GM21786 (cell line): ENCODE measurements around the gene TBR1.

Source experiments
- ATAC-seq: cut with Tn5 transposase; IDR thresholded peaks from one replicate; pipeline ENCODE4 v1.9.1; 2021; ENCODE audit not compliant: unreplicated experiment

The TBR1 gene

GRCh38 chr2:161414042-161415033 is 1.8 kb upstream of the TBR1 start:
- peak; percentile 31 for ATAC-seq

DNA sequence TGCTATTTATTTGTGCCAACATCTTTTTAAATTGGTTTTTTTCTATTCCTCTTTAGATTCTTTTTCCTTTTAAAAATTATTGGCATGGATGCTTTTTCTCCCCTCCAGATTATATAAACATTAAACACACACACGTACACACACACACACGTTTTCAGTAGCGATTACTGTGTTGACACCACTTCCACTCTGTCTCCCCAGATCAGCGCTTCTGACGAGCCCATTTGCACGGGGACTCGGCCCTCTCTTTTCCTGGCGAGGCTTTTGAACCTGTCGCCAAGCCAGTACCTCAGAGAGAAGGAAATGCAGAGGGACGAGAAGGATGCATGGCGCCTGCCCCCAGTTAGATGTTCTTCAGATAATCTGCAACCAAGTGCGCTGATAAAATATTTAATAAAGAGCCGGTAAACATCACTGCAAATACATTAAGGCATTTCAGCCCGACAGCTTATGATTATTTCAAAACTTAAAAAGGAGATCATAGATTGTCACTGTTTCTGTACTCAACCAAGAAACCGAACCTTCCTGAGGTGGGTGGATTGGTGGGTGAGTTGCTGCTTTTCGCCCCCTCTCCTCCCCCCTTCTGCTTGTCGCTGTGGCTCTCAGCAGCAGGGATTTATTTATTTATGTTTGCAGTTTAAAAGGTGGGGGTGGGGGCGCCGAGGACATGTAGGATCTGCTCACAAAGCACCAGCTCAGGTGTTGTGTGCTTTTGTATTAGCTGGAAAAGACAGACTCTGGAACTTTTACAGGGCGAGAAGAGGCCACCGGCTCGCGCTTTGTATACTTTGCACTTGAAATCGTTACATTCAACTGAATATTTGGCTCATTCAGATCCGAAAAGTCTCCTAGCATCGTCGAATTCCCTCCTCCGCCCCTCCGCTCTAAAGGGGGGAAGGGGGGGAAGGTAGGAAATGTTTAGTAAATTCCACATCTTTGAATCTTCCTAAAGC is 787 bp upstream of the TBR1 start:
- peak; percentile 30 for ATAC-seq

DNA sequence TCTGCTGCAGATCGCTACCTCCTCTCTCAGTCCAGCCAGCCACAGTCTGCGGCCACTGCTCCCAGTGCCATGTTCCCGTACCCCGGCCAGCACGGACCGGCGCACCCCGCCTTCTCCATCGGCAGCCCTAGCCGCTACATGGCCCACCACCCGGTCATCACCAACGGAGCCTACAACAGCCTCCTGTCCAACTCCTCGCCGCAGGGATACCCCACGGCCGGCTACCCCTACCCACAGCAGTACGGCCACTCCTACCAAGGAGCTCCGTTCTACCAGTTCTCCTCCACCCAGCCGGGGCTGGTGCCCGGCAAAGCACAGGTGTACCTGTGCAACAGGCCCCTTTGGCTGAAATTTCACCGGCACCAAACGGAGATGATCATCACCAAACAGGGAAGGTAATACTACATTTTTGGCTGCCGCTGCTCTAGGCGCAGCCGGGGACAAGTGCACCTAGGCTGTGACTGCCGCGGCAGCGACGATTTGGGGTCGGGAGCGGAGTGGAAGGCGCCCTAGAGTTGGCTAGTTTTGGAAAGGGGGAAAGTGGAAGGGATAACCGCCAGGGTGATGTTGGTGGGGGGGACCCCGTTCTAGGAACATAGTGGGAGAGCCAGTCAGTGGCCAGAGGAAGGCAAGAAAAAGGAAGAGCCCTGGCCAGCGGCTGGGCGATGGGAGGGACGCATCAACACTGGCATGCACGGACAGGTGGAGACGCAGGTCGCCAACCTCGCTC is 776 bp downstream of the TBR1 start:
- ATAC-seq, result no peak

DNA sequence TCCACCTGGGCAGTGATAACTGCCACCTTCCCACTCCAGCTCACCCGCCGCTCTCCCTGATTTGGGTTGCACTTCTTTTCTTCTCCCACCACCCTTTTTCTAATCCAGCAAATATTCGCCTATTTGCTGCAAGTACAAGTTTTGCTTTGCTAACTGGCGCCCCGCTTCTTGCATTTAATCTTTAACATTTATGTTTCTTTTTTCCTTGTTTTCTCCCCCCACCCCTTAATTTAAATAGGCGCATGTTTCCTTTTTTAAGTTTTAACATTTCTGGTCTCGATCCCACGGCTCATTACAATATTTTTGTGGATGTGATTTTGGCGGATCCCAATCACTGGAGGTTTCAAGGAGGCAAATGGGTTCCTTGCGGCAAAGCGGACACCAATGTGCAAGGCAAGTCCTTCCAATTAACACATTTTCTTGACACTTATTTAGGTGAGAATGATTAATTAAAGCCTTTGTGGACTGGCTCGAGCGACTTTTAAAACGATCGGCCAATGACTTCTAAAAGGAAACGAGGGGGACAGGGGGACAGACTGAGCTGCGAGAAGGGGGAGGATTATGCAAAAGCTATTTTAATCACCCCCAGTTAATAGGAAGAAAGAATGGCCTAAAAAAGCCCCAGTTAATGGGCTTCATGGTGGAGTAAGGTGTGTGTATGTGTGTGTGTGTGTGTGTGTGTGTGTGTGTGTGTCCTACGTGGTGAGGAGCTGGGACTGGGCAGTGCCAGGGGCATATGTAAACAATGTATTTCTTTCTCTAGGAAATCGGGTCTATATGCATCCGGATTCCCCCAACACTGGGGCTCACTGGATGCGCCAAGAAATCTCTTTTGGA is 1.6 kb downstream of the TBR1 start:
- ATAC-seq, result no peak

DNA sequence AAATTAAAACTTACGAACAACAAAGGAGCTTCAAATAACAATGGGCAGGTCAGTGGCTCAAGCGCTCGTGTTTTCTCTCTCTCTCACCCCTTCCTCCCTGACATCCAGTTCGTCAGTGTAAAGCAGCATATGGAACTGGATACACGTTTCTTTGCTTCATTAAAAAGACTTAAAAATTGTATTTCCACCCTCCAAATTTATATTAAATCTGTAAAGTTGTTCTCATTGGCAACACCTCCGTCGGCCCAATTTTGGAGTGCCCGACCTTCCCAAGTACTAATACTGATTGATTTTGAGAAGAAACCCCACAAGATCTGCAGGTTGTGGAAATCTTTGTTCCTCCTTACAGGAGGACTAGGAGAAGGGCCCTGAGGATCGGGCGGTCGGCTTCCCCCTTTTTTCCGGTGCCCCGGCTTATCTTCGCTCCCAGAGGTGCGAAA is 2.2 kb downstream of the TBR1 start:
- no peak for ATAC-seq

DNA sequence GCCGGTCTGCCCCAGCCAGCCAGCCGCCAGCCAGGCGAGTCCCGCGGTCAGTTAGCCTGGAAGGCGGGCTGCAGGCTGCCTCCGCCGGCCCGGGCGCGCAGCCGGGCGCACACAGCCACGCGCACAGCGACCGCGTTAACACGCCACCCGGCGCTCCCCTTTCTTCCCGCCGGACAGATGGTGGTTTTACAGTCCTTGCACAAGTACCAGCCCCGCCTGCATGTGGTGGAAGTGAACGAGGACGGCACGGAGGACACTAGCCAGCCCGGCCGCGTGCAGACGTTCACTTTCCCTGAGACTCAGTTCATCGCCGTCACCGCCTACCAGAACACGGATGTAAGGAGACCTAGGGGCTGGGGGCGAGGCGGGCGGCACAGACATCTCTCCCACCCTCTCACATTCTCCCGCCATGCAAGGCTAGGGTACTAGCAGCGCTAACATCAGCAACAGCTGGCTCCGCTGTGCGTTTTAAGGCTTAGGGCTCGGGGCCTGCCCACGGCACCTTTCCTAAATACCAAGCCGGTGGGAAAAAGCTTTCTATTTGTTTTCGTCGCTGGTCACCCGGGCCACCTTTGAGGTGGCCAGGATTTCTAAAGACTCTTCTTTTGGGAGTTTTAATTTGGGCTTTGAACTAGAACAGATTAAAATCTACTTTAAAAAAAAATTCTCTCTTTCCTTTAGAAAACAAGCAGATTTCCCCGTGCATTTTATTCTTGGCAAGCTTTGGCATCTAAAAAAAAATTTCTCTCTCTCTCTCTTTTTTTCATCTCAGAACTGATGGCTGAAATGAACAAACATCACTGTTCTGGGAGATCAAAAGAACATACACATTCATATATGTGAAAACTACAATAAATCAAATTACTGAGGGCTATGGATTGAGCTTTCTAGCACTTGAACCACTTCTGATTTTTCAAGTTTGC is 2.9 kb downstream of the TBR1 start:
- ATAC-seq, result no peak

GRCh38 chr2:161419638-161420190 is 3.6 kb downstream of the TBR1 start:
- ATAC-seq, result no peak

DNA sequence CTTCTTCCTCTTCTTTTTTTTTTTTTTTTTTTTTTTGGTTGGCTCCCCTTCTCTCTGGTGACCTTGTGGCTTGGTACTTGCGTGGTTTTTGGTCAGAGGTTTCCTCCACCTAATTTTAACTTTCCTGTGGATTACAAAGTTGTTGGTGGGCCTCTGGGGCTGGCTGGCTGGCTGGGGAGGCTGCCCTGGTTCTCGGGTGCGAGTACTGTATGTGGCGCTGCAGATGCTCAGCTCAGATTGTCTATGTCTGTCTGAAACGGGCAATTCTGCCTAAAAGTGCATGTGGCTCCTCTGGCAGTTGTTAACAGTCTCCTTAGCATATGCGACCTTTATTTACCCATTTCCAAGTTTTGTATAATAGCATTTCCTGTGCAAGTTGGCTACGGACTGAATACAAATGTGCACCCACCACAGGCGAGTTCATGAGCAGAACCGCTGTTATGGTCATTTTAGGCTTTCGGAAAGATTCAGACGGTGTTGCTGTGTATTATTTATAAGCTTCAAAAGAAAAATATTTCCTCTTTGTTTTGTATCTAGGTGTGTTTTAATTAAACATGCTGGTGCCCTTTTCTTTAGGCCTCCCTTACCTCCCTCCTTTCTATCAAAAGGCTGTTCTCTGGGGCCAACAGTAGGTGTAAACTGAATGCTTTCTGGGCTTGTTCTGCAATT is 4.4 kb downstream of the TBR1 start:
- no peak for ATAC-seq

- no peak for ATAC-seq
These were observed 5.6 kb downstream of the TBR1 start for GRCh38 chr2:161421686-161422085.

GRCh38 chr2:161422816-161423403 is 6.8 kb downstream of the TBR1 start:
- no peak for ATAC-seq

GRCh38 chr2:161423421-161424393 is 7.6 kb downstream of the TBR1 start:
- no peak for ATAC-seq

- ATAC-seq, result no peak
These were observed 8.3 kb downstream of the TBR1 start for GRCh38 chr2:161424394-161424769.

DNA sequence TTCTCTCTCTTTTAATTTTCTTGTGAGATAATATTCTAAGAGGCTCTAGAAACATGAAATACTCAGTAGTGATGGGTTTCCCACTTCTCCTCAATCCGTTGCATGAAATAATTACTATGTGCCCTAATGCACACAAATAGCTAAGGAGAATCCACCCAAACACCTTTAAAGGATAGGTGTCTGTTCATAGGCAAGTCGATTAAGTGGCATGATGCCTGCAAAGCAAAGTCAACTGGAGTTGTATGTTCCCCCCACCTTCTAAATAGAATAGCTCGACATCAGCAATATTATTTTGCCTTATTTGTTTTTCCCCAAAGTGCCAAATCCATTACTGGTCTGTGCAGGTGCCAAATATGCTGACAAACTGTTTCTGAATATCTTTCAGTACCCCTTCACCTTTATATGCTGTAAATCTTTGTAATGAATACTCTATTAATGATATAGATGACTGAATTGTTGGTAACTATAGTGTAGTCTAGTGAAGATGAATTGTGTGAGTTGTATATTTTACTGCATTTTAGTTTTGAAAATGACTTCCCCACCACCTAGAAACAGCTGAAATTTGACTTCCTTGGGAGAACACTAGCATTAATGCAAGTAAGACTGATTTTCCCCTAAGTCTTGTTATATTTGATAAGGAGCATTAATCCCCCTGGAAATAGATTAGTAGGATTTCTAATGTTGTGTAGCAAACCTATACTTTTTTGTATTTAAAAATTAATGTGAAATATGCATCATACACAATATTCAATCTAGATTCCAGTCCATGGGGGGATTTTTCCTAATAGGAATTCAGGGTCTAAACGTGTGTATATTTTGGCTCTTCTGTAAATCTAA is 9.0 kb downstream of the TBR1 start:
- ATAC-seq, result no peak

GRCh38 chr2:161425728-161426454 is 9.8 kb downstream of the TBR1 start:
- ATAC-seq, result no peak

GRCh38 chr2:161426455-161426921 is 10.4 kb downstream of the TBR1 start:
- no peak for ATAC-seq
